GM13976 (cell line): ENCODE results near the gene FNBP1.

Source experiments
- DNase-seq: peaks from one replicate; pipeline ENCODE4 v3.0.0; 2012; ENCODE audit warnings: low spot score
- in situ Hi-C: fragments of 300-500 bp; cut with MboI; formaldehyde crosslinking; loops from one replicate; pipeline ENCODE4 v1.12.0; 2022; ENCODE audit warnings: low sequenced_read_pairs, mixed read lengths, inconsistent platforms; ENCODE audit not compliant: unreplicated experiment
- TF ChIP-seq, protein P1 (sequence below): IDR thresholded peaks from 2 replicates; pipeline ENCODE4 v1.5.1; 2012; ENCODE audit warnings: borderline replicate concordance, mild to moderate bottlenecking; ENCODE audit not compliant: insufficient read depth; ENCODE audit errors: extremely low read depth, missing control alignments, control extremely low read depth

Gene FNBP1

DNA sequence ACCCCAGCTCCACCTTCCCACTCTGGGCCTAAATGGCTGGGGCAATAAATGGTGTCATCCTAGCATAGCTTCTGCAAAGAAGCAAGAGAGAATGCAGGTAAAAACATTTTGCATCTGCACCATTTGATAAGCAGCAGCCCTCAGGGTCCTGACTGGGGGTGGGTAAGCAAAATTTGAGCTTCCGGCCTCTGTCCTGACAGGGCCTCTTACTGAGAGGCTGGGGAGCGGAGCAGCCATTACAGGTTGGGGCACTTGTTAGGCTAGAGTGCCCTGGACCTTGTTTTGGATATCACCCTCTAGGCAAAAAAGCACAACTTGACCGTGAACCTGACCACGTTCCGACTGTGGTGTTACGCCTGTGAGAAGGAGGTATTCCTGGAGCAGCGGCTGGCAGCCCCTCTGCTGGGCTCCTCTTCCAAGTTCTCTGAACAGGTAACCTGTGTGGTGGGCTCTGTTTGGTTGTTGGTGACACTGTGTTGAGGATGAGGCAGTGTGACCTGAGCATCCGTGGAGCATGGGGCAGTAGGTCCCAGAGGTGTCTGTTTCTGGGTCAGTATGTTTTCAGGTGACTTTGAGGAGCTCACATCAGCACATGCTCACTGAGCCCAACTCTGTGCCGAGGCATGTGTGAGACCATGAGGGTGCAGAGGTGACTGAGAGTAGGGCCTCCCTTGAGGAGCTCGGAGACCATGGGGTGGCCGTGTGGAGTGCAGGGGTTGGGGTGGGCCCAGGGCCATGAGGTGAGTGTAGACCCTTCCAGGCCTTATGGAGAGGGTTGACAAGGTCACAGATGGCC lies 184.6 kb downstream of the FNBP1 start:
- in situ Hi-C loops: no loop called here
- TF ChIP-seq, protein P1, sequence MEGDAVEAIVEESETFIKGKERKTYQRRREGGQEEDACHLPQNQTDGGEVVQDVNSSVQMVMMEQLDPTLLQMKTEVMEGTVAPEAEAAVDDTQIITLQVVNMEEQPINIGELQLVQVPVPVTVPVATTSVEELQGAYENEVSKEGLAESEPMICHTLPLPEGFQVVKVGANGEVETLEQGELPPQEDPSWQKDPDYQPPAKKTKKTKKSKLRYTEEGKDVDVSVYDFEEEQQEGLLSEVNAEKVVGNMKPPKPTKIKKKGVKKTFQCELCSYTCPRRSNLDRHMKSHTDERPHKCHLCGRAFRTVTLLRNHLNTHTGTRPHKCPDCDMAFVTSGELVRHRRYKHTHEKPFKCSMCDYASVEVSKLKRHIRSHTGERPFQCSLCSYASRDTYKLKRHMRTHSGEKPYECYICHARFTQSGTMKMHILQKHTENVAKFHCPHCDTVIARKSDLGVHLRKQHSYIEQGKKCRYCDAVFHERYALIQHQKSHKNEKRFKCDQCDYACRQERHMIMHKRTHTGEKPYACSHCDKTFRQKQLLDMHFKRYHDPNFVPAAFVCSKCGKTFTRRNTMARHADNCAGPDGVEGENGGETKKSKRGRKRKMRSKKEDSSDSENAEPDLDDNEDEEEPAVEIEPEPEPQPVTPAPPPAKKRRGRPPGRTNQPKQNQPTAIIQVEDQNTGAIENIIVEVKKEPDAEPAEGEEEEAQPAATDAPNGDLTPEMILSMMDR: no peak
- DNase-seq: no peak

- TF ChIP-seq, protein P1: no peak
- in situ Hi-C loops: no loop called here
- no peak for DNase-seq
These were observed 185.8 kb downstream of the FNBP1 start for GRCh38 chr9:129857207-129857606.

DNA sequence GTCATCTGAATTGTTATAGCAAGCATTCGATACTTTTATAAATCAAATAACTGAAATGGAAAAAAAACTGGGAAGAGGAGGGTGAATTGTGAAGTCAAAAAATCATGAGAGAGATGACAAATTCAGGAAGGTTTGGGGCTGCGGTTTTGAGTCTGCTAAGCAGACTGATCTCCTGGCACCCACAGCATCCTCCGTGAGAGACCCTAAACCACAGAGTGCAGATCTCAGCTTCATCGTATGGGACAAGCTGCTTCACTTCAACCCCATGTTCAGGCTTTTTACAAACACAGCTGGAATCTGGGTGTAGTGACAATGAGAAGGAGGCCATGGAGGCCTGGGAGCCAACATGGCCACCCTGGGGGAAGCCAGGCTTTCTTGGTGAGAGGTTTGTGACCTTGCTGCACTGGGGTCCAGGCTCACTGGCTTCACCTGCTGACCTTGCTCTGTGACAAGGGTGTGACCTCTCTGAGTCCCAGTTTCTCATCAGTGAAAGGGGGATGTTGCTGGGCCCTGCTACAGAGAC lies 188.3 kb downstream of the FNBP1 start:
- no peak for DNase-seq
- TF ChIP-seq, protein P1: no peak
- in situ Hi-C loops: no loop called here

DNA sequence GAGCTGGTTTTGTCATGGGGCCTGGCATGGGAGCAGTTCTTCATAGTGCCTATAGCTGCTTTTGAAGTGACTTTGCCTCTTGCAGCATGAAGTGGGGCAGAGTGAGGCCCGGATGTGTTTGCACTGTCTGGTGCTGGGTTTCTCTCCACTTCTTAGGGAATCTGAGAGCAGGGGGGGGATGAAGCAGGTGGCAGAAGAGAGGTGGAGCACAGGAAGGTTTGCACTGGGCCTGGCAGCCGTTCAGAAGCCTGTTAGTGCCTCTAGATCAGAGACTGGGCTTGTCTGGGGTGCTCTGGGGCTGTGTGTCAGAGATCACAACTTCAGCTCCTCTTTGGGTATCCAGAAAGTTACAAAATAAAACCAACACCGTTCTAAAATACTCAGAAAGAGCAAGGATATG lies 189.4 kb downstream of the FNBP1 start:
- DNase-seq: no peak
- in situ Hi-C loops: no loop called here
- TF ChIP-seq, protein P1: no peak

DNA sequence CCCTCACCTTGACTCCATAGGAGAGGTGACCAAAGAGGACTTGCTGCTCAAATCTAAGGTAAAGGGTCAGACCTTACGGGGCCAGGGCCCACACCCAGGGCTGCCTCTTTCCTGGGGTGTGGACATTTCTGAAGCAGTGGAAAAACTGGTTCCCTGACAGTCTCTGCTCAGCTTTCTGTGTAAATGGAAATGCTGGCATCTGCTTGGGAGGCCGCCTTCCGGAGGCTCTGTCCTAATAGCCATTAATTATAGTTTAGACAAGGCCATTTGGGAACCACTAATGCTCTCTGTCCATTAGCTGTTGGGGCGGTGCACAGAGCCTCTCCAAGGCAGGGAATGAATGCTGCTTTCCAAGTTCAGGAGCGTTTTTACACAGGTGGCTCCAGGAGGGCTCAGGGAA lies 190.4 kb downstream of the FNBP1 start:
- no peak for DNase-seq
- TF ChIP-seq, protein P1: no peak
- in situ Hi-C loops: no loop called here

DNA sequence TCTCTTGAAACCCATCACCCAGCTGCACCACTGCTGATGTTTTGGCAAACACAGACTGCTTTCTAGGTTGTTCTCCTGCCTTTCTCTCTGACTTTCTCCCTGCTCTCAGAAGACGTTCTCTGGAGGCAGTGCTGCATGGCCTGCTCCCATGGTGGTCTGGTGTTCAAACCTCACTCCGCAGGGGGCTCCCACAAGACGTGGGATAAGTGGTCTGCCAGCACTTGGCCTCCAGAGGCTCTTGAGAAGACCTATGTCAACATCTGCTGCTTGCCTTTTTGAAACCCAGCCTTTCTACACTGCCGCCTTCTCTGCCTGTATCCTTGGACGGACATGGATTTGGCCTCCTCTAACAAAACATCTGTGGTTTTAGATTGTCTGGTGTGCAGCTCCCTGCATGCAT lies 191.2 kb downstream of the FNBP1 start:
- TF ChIP-seq, protein P1: no peak
- in situ Hi-C loops: no loop called here
- DNase-seq: no peak
